ENCODE data around the gene ETV5.
"Not testable (repeated sequence)": the region's sequence is repeated elsewhere in the genome, so short reads cannot be mapped to it uniquely, and the experiment has no call there.

ETV5 gene

GRCh38 chr3:186059192-186059591 lies 49.7 kb downstream of the ETV5 start:
- DNase-seq = no peak

GRCh38 chr3:186058225-186058624 lies 50.7 kb downstream of the ETV5 start:
- no peak for DNase-seq

- no peak for DNase-seq
Measured at GRCh38 chr3:186057594-186057993, 51.3 kb downstream of the ETV5 start.

GRCh38 chr3:186054792-186055352 lies 54.0 kb downstream of the ETV5 start:
- DNase-seq = no peak

GRCh38 chr3:186053954-186054791 lies 54.7 kb downstream of the ETV5 start:
- no peak for DNase-seq

- no peak for DNase-seq
Measured at GRCh38 chr3:186052096-186052840, 56.6 kb downstream of the ETV5 start.

GRCh38 chr3:186049001-186049400 lies 59.9 kb downstream of the ETV5 start:
- no peak for DNase-seq

GRCh38 chr3:186048119-186048518 lies 60.8 kb downstream of the ETV5 start:
- no peak for DNase-seq

- no peak for DNase-seq
Measured at GRCh38 chr3:186046838-186047237, 62.1 kb downstream of the ETV5 start.

GRCh38 chr3:186044968-186045367 lies 63.9 kb downstream of the ETV5 start:
- no peak for DNase-seq

GRCh38 chr3:186044427-186044826 lies 64.5 kb downstream of the ETV5 start:
- DNase-seq = no peak

GRCh38 chr3:186042521-186043202 lies 66.2 kb downstream of the ETV5 start:
- no peak for DNase-seq

GRCh38 chr3:186042036-186042435 lies 66.9 kb downstream of the ETV5 start:
- DNase-seq = no peak

GRCh38 chr3:186038360-186038759 lies 70.5 kb downstream of the ETV5 start:
- DNase-seq = no peak

- no peak for DNase-seq
Measured at GRCh38 chr3:186035277-186035676, 73.6 kb downstream of the ETV5 start.

- DNase-seq = no peak
Measured at GRCh38 chr3:186032321-186032720, 76.6 kb downstream of the ETV5 start.

- not testable (repeated sequence) for DNase-seq
Measured at GRCh38 chr3:186025993-186026392, 82.9 kb downstream of the ETV5 start.

GRCh38 chr3:186025161-186025560 lies 83.7 kb downstream of the ETV5 start:
- DNase-seq = no peak

GRCh38 chr3:186024210-186024609 lies 84.7 kb downstream of the ETV5 start:
- no peak for DNase-seq

- no peak for DNase-seq
Measured at GRCh38 chr3:186022931-186023330, 86.0 kb downstream of the ETV5 start.

GRCh38 chr3:186021673-186022362 lies 87.1 kb downstream of the ETV5 start:
- no peak for DNase-seq

GRCh38 chr3:186021250-186021649 lies 87.6 kb downstream of the ETV5 start:
- not testable (repeated sequence) for DNase-seq

- not testable (repeated sequence) for DNase-seq
Measured at GRCh38 chr3:186019288-186019687, 89.6 kb downstream of the ETV5 start.
